Measurements from ENCODE around the gene WHAMM.

GRCh38 chr15:82882273-82882928, 73.0 kb downstream of the WHAMM start:
- TF ChIP-seq CTCF (IDR thresholded peaks at IDR 0.05; ENCODE audit: borderline replicate concordance, extremely low read depth, low read length, poor library complexity, severe bottlenecking) (no peak), EZH2 (IDR thresholded peaks at IDR 0.05; ENCODE audit: borderline replicate concordance, low read depth, low read length, severe bottlenecking) (no peak)
